HG03575 (cell line): Measurements from ENCODE around the gene PRKCA.

Experiments
- ATAC-seq: cut with Tn5 transposase; IDR thresholded peaks from one replicate; pipeline ENCODE4 v1.9.1; 2021; ENCODE audit not compliant: unreplicated experiment, insufficient number of reproducible peaks, low FRiP score; ENCODE audit errors: extremely low read depth

Gene PRKCA

GRCh38 chr17:66570447-66571195 is 268.2 kb downstream of the PRKCA start:
- no peak for ATAC-seq

- ATAC-seq, result no peak
Observed at GRCh38 chr17:66571745-66572144, 269.3 kb downstream of the PRKCA start.

GRCh38 chr17:66573078-66573477 is 270.7 kb downstream of the PRKCA start:
- no peak for ATAC-seq

GRCh38 chr17:66574123-66574522 is 271.7 kb downstream of the PRKCA start:
- no peak for ATAC-seq

- no peak for ATAC-seq
Observed at GRCh38 chr17:66576473-66576872, 274.1 kb downstream of the PRKCA start.

GRCh38 chr17:66577041-66577440 is 274.6 kb downstream of the PRKCA start:
- no peak for ATAC-seq

- no peak for ATAC-seq
Observed at GRCh38 chr17:66578781-66579489, 276.5 kb downstream of the PRKCA start.

- ATAC-seq, result no peak
Observed at GRCh38 chr17:66579556-66579955, 277.1 kb downstream of the PRKCA start.

- no peak for ATAC-seq
Observed at GRCh38 chr17:66580184-66580955, 278.0 kb downstream of the PRKCA start.

- no peak for ATAC-seq
Observed at GRCh38 chr17:66580956-66581391, 278.6 kb downstream of the PRKCA start.

GRCh38 chr17:66582373-66583111 is 280.1 kb downstream of the PRKCA start:
- no peak for ATAC-seq

- no peak for ATAC-seq
Observed at GRCh38 chr17:66583112-66583748, 280.8 kb downstream of the PRKCA start.

- ATAC-seq, result no peak
Observed at GRCh38 chr17:66584927-66585326, 282.5 kb downstream of the PRKCA start.

- ATAC-seq, result no peak
Observed at GRCh38 chr17:66585472-66585871, 283.1 kb downstream of the PRKCA start.

- no peak for ATAC-seq
Observed at GRCh38 chr17:66589892-66590291, 287.5 kb downstream of the PRKCA start.

- ATAC-seq, result no peak
Observed at GRCh38 chr17:66593116-66593515, 290.7 kb downstream of the PRKCA start.

GRCh38 chr17:66595893-66596292 is 293.5 kb downstream of the PRKCA start:
- ATAC-seq, result no peak

- ATAC-seq, result no peak
Observed at GRCh38 chr17:66602659-66603384, 300.4 kb downstream of the PRKCA start.
